Activated CD4-positive, alpha-beta T cell treated with anti-CD3 and anti-CD28 coated beads, Interleukin-2, amount 50 U/mL, for 4 hours (primary cell): ENCODE measurements around the gene CNFN.

Source experiments
- DNase-seq, 2 experiments: peaks; one replicate each; pipeline ENCODE4 v3.0.0-alpha.2; 2020

The CNFN gene

GRCh38 chr19:42389899-42390298, at the start of gene CNFN:
Gene CNFN, minus strand, starts transcription at chr19:42390297. Its CDS starts 1,260 bp downstream, at chr19:42389037.
- no peak for DNase-seq

- DNase-seq = no peak
Observed at GRCh38 chr19:42436006-42436405, 45.9 kb upstream of the CNFN start.

GRCh38 chr19:42435316-42435715, 45.2 kb upstream of the CNFN start:
- DNase-seq = no peak

- DNase-seq = peak; percentile 62 to 64
Observed at GRCh38 chr19:42433503-42434260, 43.6 kb upstream of the CNFN start.

GRCh38 chr19:42431486-42431885, 41.4 kb upstream of the CNFN start:
- no peak for DNase-seq

- DNase-seq = no peak
Observed at GRCh38 chr19:42428676-42429075, 38.6 kb upstream of the CNFN start.

- DNase-seq = no peak
Observed at GRCh38 chr19:42427313-42427712, 37.2 kb upstream of the CNFN start, which contains the start of gene LIPE. Gene LIPE, minus strand, starts transcription at chr19:42427388. Its CDS starts 239 bp downstream, at chr19:42427149.

- no peak for DNase-seq
Observed at GRCh38 chr19:42426643-42427042, 36.5 kb upstream of the CNFN start.

GRCh38 chr19:42424712-42425131, 34.6 kb upstream of the CNFN start:
- no peak for DNase-seq

GRCh38 chr19:42424345-42424707, 34.2 kb upstream of the CNFN start:
- no peak for DNase-seq

GRCh38 chr19:42423462-42424344, 33.6 kb upstream of the CNFN start:
- DNase-seq = peak; percentile 93 to 94

- DNase-seq = peak; percentile 36 to 37
Observed at GRCh38 chr19:42422901-42423461, 32.9 kb upstream of the CNFN start.

- DNase-seq = no peak
Observed at GRCh38 chr19:42422092-42422900, 32.2 kb upstream of the CNFN start.

- DNase-seq = no peak
Observed at GRCh38 chr19:42421591-42422031, 31.5 kb upstream of the CNFN start.

- no peak for DNase-seq
Observed at GRCh38 chr19:42421101-42421500, 31.0 kb upstream of the CNFN start.

- peak; percentile 81 to 82 for DNase-seq
Observed at GRCh38 chr19:42420055-42420544, 30.0 kb upstream of the CNFN start.

GRCh38 chr19:42419309-42419708, 29.2 kb upstream of the CNFN start:
- DNase-seq = no peak

- no peak for DNase-seq
Observed at GRCh38 chr19:42412661-42413076, 22.6 kb upstream of the CNFN start.

- no peak for DNase-seq
Observed at GRCh38 chr19:42412227-42412626, 22.1 kb upstream of the CNFN start.

GRCh38 chr19:42411581-42412178, 21.6 kb upstream of the CNFN start:
- DNase-seq = no peak

GRCh38 chr19:42410371-42410770, 20.3 kb upstream of the CNFN start:
- DNase-seq = no peak

GRCh38 chr19:42409477-42409876, 19.4 kb upstream of the CNFN start:
- no peak for DNase-seq
